ENCODE data around the gene MEX3D.

MEX3D gene

GRCh38 chr19:1582201-1582600, 14.1 kb upstream of the MEX3D start:
- Histone ChIP-seq H3K9me3 (ENCODE audit: insufficient read depth, low read depth, low read length) (no peaks in the 10 kb centered on the region), H3K27me3 (ENCODE audit: insufficient read depth, low read length, poor library complexity, severe bottlenecking) (no peaks in the 10 kb centered on the region), H3K4me1 (ENCODE audit: insufficient read depth, low read length, poor library complexity, severe bottlenecking) (no peaks in the 10 kb centered on the region), H3K9me2 (replicated peaks; ENCODE audit: low read depth, low read length) (no peaks in the 10 kb centered on the region), H3K9ac (ENCODE audit: low read depth, low read length, poor library complexity, severe bottlenecking) (no peak overlapping the region), H4K20me1 (ENCODE audit: insufficient read depth, low read length, poor library complexity, severe bottlenecking) (peaks cover 6% of the 10 kb centered on the region), H2AFZ (ENCODE audit: low read length) (no peak overlapping the region), H3K4me2 (ENCODE audit: low read depth, low read length, poor library complexity, severe bottlenecking) (no peak overlapping the region), H3K36me3 (ENCODE audit: insufficient read depth, low read length) (peaks cover 56% of the 10 kb centered on the region; the same call in 1 of the 2 replicates), H3K79me2 (ENCODE audit: insufficient read depth, low read length) (peaks cover 24% of the 10 kb centered on the region), H3K4me3 (ENCODE audit: low read length, poor library complexity, severe bottlenecking) (no peak overlapping the region), H3F3A (ENCODE audit: low read depth) (no peaks in the 10 kb centered on the region)
- no peak for TF ChIP-seq EZH2phosphoT487 (IDR thresholded peaks at IDR 0.05; ENCODE audit: borderline replicate concordance)
- TF ChIP-seq, protein P1, sequence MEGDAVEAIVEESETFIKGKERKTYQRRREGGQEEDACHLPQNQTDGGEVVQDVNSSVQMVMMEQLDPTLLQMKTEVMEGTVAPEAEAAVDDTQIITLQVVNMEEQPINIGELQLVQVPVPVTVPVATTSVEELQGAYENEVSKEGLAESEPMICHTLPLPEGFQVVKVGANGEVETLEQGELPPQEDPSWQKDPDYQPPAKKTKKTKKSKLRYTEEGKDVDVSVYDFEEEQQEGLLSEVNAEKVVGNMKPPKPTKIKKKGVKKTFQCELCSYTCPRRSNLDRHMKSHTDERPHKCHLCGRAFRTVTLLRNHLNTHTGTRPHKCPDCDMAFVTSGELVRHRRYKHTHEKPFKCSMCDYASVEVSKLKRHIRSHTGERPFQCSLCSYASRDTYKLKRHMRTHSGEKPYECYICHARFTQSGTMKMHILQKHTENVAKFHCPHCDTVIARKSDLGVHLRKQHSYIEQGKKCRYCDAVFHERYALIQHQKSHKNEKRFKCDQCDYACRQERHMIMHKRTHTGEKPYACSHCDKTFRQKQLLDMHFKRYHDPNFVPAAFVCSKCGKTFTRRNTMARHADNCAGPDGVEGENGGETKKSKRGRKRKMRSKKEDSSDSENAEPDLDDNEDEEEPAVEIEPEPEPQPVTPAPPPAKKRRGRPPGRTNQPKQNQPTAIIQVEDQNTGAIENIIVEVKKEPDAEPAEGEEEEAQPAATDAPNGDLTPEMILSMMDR (conservative IDR thresholded peaks at IDR 0.05; ENCODE audit: low read length) = no peak

DNA sequence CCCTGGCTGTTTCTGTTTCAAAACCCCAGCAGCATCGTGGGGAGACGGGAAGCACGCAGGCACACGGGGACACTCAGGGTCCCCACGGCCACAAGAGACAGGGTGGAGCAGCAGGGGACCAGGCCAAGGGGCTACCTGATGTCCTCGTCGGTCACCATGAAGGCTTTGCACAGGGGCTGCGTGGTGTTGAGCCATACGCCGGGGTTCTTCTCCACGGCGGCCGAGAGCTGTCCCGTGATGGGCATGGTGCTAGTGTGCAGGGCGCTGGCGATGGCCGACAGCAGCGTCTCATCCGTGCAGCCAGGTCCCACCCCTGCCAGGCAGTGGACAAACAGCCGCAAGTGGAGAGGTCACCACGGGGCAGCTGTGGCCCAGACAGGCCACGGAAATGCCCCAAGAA, 12.8 kb upstream of the MEX3D start:
- Histone ChIP-seq H3K4me3 (ENCODE audit: low read length, poor library complexity, severe bottlenecking) (no peak overlapping the region), H3K9ac (ENCODE audit: low read depth, low read length, poor library complexity, severe bottlenecking) (no peak overlapping the region), H3K9me2 (replicated peaks; ENCODE audit: low read depth, low read length) (no peaks in the 10 kb centered on the region), H3K9me3 (ENCODE audit: insufficient read depth, low read depth, low read length) (no peaks in the 10 kb centered on the region), H3K4me2 (ENCODE audit: low read depth, low read length, poor library complexity, severe bottlenecking) (no peak overlapping the region), H3K79me2 (ENCODE audit: insufficient read depth, low read length) (peaks cover 15% of the 10 kb centered on the region), H3K27me3 (ENCODE audit: insufficient read depth, low read length, poor library complexity, severe bottlenecking) (no peaks in the 10 kb centered on the region), H3K4me1 (ENCODE audit: insufficient read depth, low read length, poor library complexity, severe bottlenecking) (no peaks in the 10 kb centered on the region), H3F3A (ENCODE audit: low read depth) (no peaks in the 10 kb centered on the region), H4K20me1 (ENCODE audit: insufficient read depth, low read length, poor library complexity, severe bottlenecking) (peaks cover 3% of the 10 kb centered on the region), H2AFZ (ENCODE audit: low read length) (no peak overlapping the region), H3K36me3 (ENCODE audit: insufficient read depth, low read length) (peaks cover 63% of the 10 kb centered on the region; the same call in 1 of the 2 replicates)
- TF ChIP-seq EZH2phosphoT487 (IDR thresholded peaks at IDR 0.05; ENCODE audit: borderline replicate concordance) = no peak
- TF ChIP-seq, protein P1 (conservative IDR thresholded peaks at IDR 0.05; ENCODE audit: low read length) = no peak

GRCh38 chr19:1580382-1580781, 12.3 kb upstream of the MEX3D start:
- Histone ChIP-seq H2AFZ (ENCODE audit: low read length) (no peak overlapping the region), H3K9ac (ENCODE audit: low read depth, low read length, poor library complexity, severe bottlenecking) (no peak overlapping the region), H3K4me3 (ENCODE audit: low read length, poor library complexity, severe bottlenecking) (no peak overlapping the region), H3K9me3 (ENCODE audit: insufficient read depth, low read depth, low read length) (no peaks in the 10 kb centered on the region), H3F3A (ENCODE audit: low read depth) (no peaks in the 10 kb centered on the region), H4K20me1 (ENCODE audit: insufficient read depth, low read length, poor library complexity, severe bottlenecking) (no peaks in the 10 kb centered on the region), H3K27me3 (ENCODE audit: insufficient read depth, low read length, poor library complexity, severe bottlenecking) (no peaks in the 10 kb centered on the region), H3K36me3 (ENCODE audit: insufficient read depth, low read length) (peaks cover 63% of the 10 kb centered on the region; the same call in 1 of the 2 replicates), H3K9me2 (replicated peaks; ENCODE audit: low read depth, low read length) (no peaks in the 10 kb centered on the region), H3K4me1 (ENCODE audit: insufficient read depth, low read length, poor library complexity, severe bottlenecking) (no peaks in the 10 kb centered on the region), H3K79me2 (ENCODE audit: insufficient read depth, low read length) (peaks cover 9% of the 10 kb centered on the region; the same call in 1 of the 2 replicates), H3K4me2 (ENCODE audit: low read depth, low read length, poor library complexity, severe bottlenecking) (no peak overlapping the region)
- TF ChIP-seq, protein P1 (conservative IDR thresholded peaks at IDR 0.05; ENCODE audit: low read length) = no peak
- TF ChIP-seq EZH2phosphoT487 (IDR thresholded peaks at IDR 0.05; ENCODE audit: borderline replicate concordance) = no peak

Measured in Loucy (cell line).